ENCODE data around the gene SBSN. TPM values are rescaled to one million over a fixed set of nuclear protein-coding genes. Genes with fewer than 3 reads are reported as not detected.

Gene SBSN
- polyA plus RNA-seq, 3 donors = not detected

DNA sequence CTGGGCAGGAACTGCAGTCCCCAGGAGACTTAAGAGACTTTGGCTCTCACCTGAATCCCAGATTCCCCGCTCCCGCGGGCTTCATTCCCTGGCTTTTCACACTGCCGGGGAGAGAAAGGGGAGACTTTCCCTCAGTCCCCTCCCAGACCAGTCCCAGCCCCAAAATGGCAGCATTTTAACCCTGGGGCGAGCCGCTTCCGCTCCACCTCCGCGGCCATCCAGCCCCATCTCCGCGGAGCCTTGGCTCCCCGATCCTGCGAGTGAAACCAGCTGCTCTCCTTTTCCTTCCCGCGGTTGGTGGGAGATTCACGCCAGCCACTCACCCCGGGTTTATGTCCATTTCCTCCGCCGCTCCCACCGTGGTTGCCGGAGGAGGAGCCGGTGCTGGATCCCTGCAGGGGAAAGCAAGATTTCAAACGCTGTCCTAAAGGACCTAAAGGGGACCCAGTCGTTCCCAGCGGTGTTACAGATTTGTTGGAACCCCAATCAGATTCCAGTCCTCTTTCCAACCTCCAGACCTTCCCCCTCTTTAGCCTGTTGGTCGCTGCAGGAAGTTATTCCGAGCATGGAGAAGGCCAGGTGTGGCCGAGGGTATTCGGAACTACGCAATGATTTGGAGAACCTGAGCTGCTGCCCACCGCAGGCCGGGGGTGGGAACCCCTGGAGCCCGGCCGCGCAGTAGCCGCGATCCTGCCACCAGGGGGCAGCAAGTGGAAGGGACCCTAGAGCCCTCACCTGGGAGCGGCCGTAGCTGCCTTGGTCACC, 18.1 kb downstream of the SBSN start:
- peak; percentile 73 to 85 (median 75) for DNase-seq (ENCODE audit: low read depth in 3 of 3, low spot score in 2 of 3)

DNA sequence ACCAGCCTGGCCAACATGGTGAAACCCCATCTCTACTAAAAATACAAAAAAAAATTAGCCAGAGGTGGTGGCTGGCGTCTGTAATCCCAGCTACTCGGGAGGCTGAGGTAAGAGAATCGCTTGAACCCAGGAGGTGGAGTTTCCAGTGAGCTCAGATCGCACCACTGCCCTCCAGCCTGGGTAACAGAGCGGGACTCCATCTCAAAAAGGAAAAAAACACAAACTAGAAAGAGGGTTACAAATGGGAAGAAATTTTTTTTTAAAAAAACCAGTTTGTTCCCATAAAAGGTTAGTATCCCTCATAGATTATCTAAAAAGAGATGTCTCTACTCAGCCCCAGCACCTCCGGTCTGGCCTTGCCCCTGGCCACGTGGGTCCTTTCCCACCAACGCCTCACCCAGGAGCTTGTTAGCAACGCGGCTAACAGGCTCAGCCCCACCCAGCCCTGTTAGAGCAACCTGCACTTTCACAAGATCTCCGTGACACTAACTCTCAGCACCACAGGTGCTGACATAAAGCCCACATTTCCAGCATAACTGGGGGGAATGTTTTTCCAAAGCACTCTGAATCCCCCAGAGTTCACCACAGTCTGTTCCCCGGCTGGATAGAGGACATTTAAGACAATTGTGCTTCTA, 19.0 kb downstream of the SBSN start:
- DNase-seq (ENCODE audit: low read depth in 3 of 3, low spot score in 2 of 3) = peak in 2 of 3 donors; percentile 18 to 29

GRCh38 chr19:35508129-35508528, 20.0 kb downstream of the SBSN start:
- no peak for DNase-seq (ENCODE audit: low read depth in 3 of 3, low spot score in 2 of 3)

DNA sequence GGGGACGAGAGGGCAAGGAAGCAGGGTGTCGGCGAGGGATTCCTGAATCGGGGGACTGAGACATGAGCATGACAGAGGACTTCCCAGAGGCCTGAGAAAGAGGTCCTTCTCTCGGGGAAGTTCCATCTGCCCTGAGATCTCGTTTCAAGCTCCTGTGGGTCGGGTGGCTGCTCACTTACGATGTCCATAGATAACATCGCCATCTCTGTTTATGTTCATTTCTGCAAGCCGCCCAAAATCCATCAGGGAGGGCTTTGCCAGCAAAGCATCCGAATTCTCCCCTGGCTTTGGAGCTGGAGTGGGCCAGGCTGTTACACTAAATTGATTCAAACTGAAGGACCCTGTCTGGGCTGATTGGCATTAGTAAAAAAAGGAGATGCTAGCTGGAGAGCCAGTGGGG, 20.6 kb downstream of the SBSN start:
- DNase-seq (ENCODE audit: low read depth in 3 of 3, low spot score in 2 of 3) = no peak

DNA sequence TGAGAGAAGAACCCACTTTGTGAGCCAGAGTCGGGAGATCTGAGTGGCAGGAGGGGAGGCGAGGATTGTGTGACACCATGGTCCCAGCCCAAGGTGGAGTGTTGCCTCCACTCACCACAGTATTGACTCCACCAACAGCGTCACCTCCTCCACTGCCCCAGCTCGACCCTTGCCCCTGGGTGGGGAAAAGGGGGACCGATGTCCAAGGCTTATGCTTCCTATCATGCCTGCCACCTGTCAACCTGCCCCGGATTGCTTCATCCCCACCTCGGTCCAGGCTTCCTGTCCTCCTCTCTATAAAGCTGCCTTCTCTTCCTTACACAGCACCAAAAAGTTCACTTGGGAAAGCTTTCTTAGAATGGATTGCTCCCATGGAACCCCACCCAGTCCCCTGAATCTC, 22.1 kb downstream of the SBSN start:
- no peak for DNase-seq (ENCODE audit: low read depth in 3 of 3, low spot score in 2 of 3)

- no peak for DNase-seq (ENCODE audit: low read depth in 3 of 3, low spot score in 2 of 3)
These were observed 25.4 kb downstream of the SBSN start for GRCh38 chr19:35502751-35503150.

- DNase-seq (ENCODE audit: low read depth in 3 of 3, low spot score in 2 of 3) = no peak
These were observed 26.4 kb downstream of the SBSN start for GRCh38 chr19:35501684-35502083.

GRCh38 chr19:35500611-35501010, 27.5 kb downstream of the SBSN start:
- no peak for DNase-seq (ENCODE audit: low read depth in 3 of 3, low spot score in 2 of 3)

DNA sequence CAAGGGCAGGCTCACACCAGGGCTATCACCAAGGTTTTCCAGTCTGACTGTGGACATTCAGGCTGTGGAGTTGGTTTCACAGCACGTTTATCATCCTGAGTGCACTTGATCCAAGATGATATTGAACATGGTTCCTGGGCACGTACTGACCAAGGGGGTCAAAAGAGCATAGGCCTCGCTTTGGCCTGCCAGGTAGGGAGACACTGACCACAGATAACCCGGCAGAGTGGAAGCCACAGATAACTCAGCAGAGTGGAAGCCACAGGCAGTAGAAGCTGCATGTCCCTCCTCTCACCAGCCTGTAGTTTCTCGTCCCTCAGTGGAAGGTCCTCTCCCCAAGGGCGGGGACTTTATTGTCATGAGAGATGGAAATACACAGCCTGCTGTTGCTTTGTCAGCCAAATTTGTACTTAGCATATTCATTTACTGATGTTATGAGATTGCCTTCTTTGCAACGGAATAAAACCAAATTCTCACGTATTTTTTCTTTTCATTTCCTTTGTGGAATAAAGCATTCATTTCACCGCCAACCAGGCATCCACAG, 29.1 kb downstream of the SBSN start:
- no peak for DNase-seq (ENCODE audit: low read depth in 3 of 3, low spot score in 2 of 3)

GRCh38 chr19:35498220-35498619, 29.9 kb downstream of the SBSN start:
- no peak for DNase-seq (ENCODE audit: low read depth in 3 of 3, low spot score in 2 of 3)

- DNase-seq (ENCODE audit: low read depth in 3 of 3, low spot score in 2 of 3) = no peak
These were observed 30.7 kb downstream of the SBSN start for GRCh38 chr19:35497406-35497805.

- DNase-seq (ENCODE audit: low read depth in 3 of 3, low spot score in 2 of 3) = peak in 2 of 3 donors; percentile 16 to 21
These were observed 32.7 kb downstream of the SBSN start for GRCh38 chr19:35495107-35496064.

- no peak for DNase-seq (ENCODE audit: low read depth in 3 of 3, low spot score in 2 of 3)
These were observed 34.1 kb downstream of the SBSN start for GRCh38 chr19:35493971-35494370.

DNA sequence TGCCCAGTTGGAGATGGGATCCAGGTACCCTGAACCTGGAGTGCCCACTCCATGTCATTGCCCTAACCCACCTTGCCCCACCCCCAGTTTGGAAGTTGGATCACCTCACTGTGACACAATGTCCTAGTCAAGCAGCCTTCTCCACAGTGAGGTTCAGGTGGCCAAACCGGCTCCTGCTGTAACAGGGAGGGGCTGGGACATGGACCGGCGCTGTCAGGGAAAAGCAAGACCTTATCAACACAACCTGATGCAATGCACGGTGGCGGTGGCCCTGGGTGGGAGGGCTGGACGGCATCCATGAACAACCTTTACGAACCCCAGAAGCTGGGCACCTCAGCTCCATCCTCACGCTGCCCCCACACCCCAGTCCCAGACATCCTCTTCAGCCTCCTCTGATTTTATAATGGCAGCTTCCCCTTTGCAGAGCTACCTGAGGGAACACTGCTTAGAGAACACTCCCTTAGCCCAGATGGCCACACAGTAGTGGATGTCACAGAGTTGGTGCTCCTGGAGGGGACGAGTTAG, 36.2 kb downstream of the SBSN start:
- DNase-seq (ENCODE audit: low read depth in 3 of 3, low spot score in 2 of 3) = no peak

DNA sequence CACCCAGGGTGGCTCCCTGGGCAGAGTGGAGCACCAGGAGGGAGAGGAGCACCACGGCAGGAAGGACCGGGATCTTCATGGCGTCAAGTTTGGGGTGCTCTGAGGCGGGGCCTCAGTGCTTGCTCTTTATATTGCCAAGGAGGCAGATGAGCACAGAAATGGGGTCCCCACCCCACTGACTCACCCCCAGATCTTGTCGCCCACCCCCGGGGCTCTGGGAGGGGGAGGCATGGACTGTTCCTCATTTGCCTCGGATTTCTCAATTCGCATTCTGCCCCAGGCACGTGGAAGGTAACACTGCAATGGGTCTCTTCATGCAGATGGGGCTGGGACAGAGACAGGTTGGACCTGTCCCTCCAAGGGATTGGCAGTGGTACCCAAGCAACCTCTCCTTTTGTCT, 37.7 kb downstream of the SBSN start, which contains the start of gene KRTDAP:
Gene KRTDAP (minus strand): TSS at position 101 of the 400 bp plus-strand sequence. CDS start 22 bp downstream, at position 79.
- DNase-seq (ENCODE audit: low read depth in 3 of 3, low spot score in 2 of 3) = no peak

- no peak for DNase-seq (ENCODE audit: low read depth in 3 of 3, low spot score in 2 of 3)
These were observed 39.4 kb downstream of the SBSN start for GRCh38 chr19:35488677-35489076.

GRCh38 chr19:35487656-35488182, 40.4 kb downstream of the SBSN start:
- DNase-seq (ENCODE audit: low read depth in 3 of 3, low spot score in 2 of 3) = no peak

GRCh38 chr19:35486268-35486708, 41.8 kb downstream of the SBSN start:
- no peak for DNase-seq (ENCODE audit: low read depth in 3 of 3, low spot score in 2 of 3)

- no peak for DNase-seq (ENCODE audit: low read depth in 3 of 3, low spot score in 2 of 3)
These were observed 43.7 kb downstream of the SBSN start for GRCh38 chr19:35484252-35485036.
